Activated naive CD4-positive, alpha-beta T cell treated with anti-CD3 and anti-CD28 coated beads, Interleukin-2, amount 50 U/mL, for 72 hours (primary cell): ENCODE results near the gene COL20A1. TPM values are rescaled to one million over a fixed set of nuclear protein-coding genes. Genes with fewer than 3 reads are reported as not detected.

ENCODE experiments used
- ATAC-seq, 2 donors: fragments of 150-1000 bp; cut with Tn5 transposase; 2 replicates each; pipeline ENCODE4 v1.10.0; 2021; ENCODE audit warnings: mild to moderate bottlenecking in 2 of 2, moderate library complexity in 2 of 2
- DNase-seq, 2 donors: peaks; one replicate each; pipeline ENCODE4 v3.0.0; 2021 to 2022; ENCODE audit warnings: low spot score in 2 of 2
- H3K27ac Mint-ChIP-seq, 2 donors: one replicate each; pipeline ENCODE4 v1.8.0; 2022; ENCODE audit warnings: mild to moderate bottlenecking in 2 of 2, mixed read lengths in 2 of 2
- H3K36me3 Mint-ChIP-seq, 2 donors: one replicate each; pipeline ENCODE4 v1.8.0; 2022; ENCODE audit warnings: mixed read lengths in 2 of 2
- H3K9me3 Mint-ChIP-seq, 2 donors: one replicate each; pipeline ENCODE4 v1.8.0; 2022; ENCODE audit warnings: mixed read lengths in 2 of 2
- total RNA-seq, 2 donors: library from RNA; stranded (reverse); gene quantifications; one replicate each; pipeline ENCODE4 v1.2.3, GENCODE V29; 2022

Gene COL20A1
- total RNA-seq, 2 donors from 2014 or later: 0.09 TPM; not detected in 1

DNA sequence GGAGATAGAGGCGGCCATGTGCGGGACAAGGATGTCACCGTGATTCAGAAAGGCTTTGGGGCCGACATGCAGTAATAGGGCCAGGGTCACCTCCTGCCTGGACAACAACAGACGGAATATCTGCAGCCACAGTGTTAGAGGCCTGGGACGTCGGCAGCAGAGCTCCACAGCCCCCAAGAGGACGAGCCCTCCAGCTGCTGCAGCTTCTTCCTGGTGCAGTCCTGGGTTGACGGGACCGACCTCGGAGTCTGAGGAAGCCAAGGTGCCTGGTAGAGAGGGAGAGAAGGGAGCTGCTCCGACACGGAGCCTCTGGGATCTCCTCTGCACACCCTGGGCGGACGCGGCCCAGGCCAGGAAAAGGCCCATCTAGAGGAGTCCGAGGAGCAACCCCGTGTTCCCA lies 91.3 kb downstream of the COL20A1 start:
- DNase-seq: no peak
- Mint-ChIP-seq H3K27ac (no peak overlapping the region), H3K36me3 (peaks cover 21 to 23% of the 10 kb centered on the region in 2 donors), H3K9me3 (peaks cover 26 to 28% of the 10 kb centered on the region in 2 donors)
- ATAC-seq: no peak

Other genes with a start within 250 kb of the COL20A1 start
- gene YTHDF1, start 77.1 kb upstream of the COL20A1 start, total RNA-seq: 10 to 100 TPM; 34.7 to 39.1 TPM
- under 1 TPM in 1 of 2 donors, not detected in 1; 0.51 TPM for gene BIRC7, start 57.3 kb upstream of the COL20A1 start, total RNA-seq
- not detected for gene NKAIN4, start 38.7 kb upstream of the COL20A1 start, total RNA-seq
- gene ARFGAP1, start 20.4 kb upstream of the COL20A1 start, total RNA-seq: 100 to 1,000 TPM in 1 of 2 donors, 10 to 100 TPM in 1; 77.2 to 108 TPM
- gene CHRNA4, start 68.2 kb downstream of the COL20A1 start, total RNA-seq: not detected
- under 1 TPM in 1 of 2 donors, not detected in 1; 0.33 TPM for gene KCNQ2, start 179.5 kb downstream of the COL20A1 start, total RNA-seq
- 1 to 10 TPM in 1 of 2 donors, under 1 TPM in 1; 0.14 to 3.1 TPM for gene EEF1A2, start 205.9 kb downstream of the COL20A1 start, total RNA-seq
- gene PPDPF, start 227.6 kb downstream of the COL20A1 start, total RNA-seq: 100 to 1,000 TPM in 1 of 2 donors, 10 to 100 TPM in 1; 60.7 to 117 TPM
- gene PTK6, start 244.2 kb downstream of the COL20A1 start, total RNA-seq: under 1 TPM; 0.54 to 0.57 TPM